Measurements from ENCODE around the gene WDR27.

WDR27 gene

GRCh38 chr6:169722362-169723199 lies 20.8 kb upstream of the WDR27 start:
- no peak for TF ChIP-seq CTCF (conservative IDR thresholded peaks at IDR 0.05)
- H3K27ac ChIP-seq, result peak overlapping the region; percentile 95

- peak; percentile 39 for TF ChIP-seq CTCF (conservative IDR thresholded peaks at IDR 0.05)
- H3K27ac ChIP-seq, result no peak overlapping the region
Observed at GRCh38 chr6:169720207-169720855, 18.5 kb upstream of the WDR27 start.

- no peak for TF ChIP-seq CTCF (conservative IDR thresholded peaks at IDR 0.05)
- H3K27ac ChIP-seq, result no peak overlapping the region
Observed at GRCh38 chr6:169719117-169719516, 17.3 kb upstream of the WDR27 start.

- TF ChIP-seq CTCF (conservative IDR thresholded peaks at IDR 0.05), result no peak
- H3K27ac ChIP-seq, result no peak overlapping the region
Observed at GRCh38 chr6:169714595-169714994, 12.8 kb upstream of the WDR27 start.

GRCh38 chr6:169714178-169714577 lies 12.3 kb upstream of the WDR27 start:
- no peak for TF ChIP-seq CTCF (conservative IDR thresholded peaks at IDR 0.05)
- no peak overlapping the region for H3K27ac ChIP-seq

- no peak for TF ChIP-seq CTCF (conservative IDR thresholded peaks at IDR 0.05)
- H3K27ac ChIP-seq, result no peak overlapping the region
Observed at GRCh38 chr6:169710009-169710408, 8.2 kb upstream of the WDR27 start.

- no peak for TF ChIP-seq CTCF (conservative IDR thresholded peaks at IDR 0.05)
- no peak overlapping the region for H3K27ac ChIP-seq
Observed at GRCh38 chr6:169709293-169709692, 7.5 kb upstream of the WDR27 start.
